Neural crest cell (in vitro differentiated cells): ENCODE data around the gene HOXB2. TPM values are rescaled to one million over a fixed set of nuclear protein-coding genes. Genes with fewer than 3 reads are reported as not detected.

Experiments
- DNase-seq: peaks from one replicate; pipeline ENCODE4 v3.0.0; 2021; ENCODE audit warnings: low read depth, mixed read lengths, low spot score
- H3K27ac Mint-ChIP-seq: one replicate; pipeline ENCODE4 v1.8.0; 2021; ENCODE audit warnings: mild to moderate bottlenecking, mixed read lengths; ENCODE audit not compliant: unreplicated experiment
- H3K27me3 Mint-ChIP-seq: 2 replicates; pipeline ENCODE4 v1.8.0; 2021; ENCODE audit warnings: low read depth, mild to moderate bottlenecking, mixed read lengths
- H3K36me3 Mint-ChIP-seq: 2 replicates; pipeline ENCODE4 v1.8.0; 2021; ENCODE audit warnings: low read depth, mild to moderate bottlenecking, mixed read lengths
- H3K4me1 Mint-ChIP-seq: 2 replicates; pipeline ENCODE4 v1.8.0; 2021; ENCODE audit warnings: mixed read lengths
- H3K4me3 Mint-ChIP-seq: one replicate; pipeline ENCODE4 v1.8.0; 2021; ENCODE audit warnings: mild to moderate bottlenecking, mixed read lengths
- H3K9me3 Mint-ChIP-seq: 2 replicates; pipeline ENCODE4 v1.8.0; 2021; ENCODE audit warnings: mixed read lengths
- total RNA-seq: library from RNA; stranded (reverse); gene quantifications from 2 replicates; pipeline ENCODE4 v1.2.1, GENCODE V29; 2021
- TF ChIP-seq, protein P1 (sequence below): fragments of 200-600 bp; sonication (generic); conservative IDR thresholded peaks from 2 replicates; pipeline ENCODE4 v1.5.0; 2021; ENCODE audit warnings: antibody characterized with exemption, mild to moderate bottlenecking

Gene HOXB2
- total RNA-seq, 1 donor from 2014 or later: 60.0 TPM

DNA sequence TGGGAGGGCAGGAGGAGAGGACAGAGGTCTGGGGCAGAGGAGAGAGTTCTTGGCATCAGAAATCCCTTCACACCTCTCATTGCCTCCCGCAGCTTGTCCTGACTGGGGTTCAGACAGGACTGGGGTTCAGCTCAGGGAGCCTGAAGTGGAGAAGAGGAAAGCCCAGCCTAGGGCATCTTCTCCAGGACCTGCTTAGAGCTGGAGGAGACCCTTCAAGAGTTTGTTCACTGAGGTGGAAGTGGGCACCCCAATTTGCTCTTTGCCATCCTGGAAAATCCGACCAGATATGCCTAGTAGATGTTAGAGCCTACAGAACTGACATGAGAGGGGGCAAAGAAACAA is 43.1 kb upstream of the HOXB2 start:
- Mint-ChIP-seq H3K27ac (no peak overlapping the region), H3K4me3 (peak overlapping the region; percentile 92), H3K36me3 (peaks cover 12% of the 10 kb centered on the region), H3K27me3 (peaks cover 100% of the 10 kb centered on the region), H3K4me1 (peaks cover 26% of the 10 kb centered on the region), H3K9me3 (no peaks in the 10 kb centered on the region)
- TF ChIP-seq, protein P1, sequence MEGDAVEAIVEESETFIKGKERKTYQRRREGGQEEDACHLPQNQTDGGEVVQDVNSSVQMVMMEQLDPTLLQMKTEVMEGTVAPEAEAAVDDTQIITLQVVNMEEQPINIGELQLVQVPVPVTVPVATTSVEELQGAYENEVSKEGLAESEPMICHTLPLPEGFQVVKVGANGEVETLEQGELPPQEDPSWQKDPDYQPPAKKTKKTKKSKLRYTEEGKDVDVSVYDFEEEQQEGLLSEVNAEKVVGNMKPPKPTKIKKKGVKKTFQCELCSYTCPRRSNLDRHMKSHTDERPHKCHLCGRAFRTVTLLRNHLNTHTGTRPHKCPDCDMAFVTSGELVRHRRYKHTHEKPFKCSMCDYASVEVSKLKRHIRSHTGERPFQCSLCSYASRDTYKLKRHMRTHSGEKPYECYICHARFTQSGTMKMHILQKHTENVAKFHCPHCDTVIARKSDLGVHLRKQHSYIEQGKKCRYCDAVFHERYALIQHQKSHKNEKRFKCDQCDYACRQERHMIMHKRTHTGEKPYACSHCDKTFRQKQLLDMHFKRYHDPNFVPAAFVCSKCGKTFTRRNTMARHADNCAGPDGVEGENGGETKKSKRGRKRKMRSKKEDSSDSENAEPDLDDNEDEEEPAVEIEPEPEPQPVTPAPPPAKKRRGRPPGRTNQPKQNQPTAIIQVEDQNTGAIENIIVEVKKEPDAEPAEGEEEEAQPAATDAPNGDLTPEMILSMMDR: no peak
- no peak for DNase-seq

DNA sequence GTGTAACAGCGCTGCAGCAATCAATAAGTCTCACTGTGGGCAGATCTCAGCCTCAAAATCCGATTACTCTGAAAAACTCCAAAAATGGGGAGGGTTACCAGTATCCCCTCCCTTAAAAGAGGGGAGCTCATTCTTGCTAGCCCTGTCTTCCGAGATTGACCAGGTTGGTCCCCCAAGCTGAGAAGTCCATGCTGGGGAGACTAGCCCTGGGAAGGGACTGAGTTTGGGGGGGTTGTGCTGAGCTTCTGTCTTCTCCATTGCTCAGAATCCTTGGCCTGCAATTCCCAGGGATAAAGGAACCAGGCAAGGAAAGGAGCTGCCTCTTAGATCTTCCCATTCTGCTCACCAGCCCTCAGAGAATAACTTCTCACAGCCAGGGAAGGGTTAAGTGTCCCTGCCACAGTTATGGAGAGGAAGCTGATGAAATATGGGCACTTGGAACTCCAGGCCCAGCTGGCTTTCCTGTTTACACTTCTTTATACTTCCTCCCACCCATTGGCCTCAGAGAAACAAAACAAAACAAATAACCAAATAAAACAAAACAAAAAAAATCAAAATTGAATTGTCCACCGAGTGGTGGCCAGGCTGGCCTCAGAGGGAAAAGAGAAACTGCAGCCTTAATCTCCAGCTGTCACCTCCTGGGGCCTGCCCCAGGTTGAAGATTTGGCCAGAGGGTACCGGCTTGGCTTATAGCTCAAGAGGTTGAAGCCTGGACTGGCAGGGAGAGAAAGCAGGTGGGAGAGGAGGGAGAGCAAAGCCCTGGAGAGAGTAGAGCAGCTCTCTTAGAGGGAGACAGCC is 42.6 kb upstream of the HOXB2 start:
- Mint-ChIP-seq H3K4me1 (peaks cover 22% of the 10 kb centered on the region), H3K27ac (no peak overlapping the region), H3K4me3 (peak overlapping the region; percentile 92), H3K9me3 (no peaks in the 10 kb centered on the region), H3K36me3 (peaks cover 9% of the 10 kb centered on the region), H3K27me3 (peaks cover 100% of the 10 kb centered on the region)
- DNase-seq: no peak
- TF ChIP-seq, protein P1: no peak

DNA sequence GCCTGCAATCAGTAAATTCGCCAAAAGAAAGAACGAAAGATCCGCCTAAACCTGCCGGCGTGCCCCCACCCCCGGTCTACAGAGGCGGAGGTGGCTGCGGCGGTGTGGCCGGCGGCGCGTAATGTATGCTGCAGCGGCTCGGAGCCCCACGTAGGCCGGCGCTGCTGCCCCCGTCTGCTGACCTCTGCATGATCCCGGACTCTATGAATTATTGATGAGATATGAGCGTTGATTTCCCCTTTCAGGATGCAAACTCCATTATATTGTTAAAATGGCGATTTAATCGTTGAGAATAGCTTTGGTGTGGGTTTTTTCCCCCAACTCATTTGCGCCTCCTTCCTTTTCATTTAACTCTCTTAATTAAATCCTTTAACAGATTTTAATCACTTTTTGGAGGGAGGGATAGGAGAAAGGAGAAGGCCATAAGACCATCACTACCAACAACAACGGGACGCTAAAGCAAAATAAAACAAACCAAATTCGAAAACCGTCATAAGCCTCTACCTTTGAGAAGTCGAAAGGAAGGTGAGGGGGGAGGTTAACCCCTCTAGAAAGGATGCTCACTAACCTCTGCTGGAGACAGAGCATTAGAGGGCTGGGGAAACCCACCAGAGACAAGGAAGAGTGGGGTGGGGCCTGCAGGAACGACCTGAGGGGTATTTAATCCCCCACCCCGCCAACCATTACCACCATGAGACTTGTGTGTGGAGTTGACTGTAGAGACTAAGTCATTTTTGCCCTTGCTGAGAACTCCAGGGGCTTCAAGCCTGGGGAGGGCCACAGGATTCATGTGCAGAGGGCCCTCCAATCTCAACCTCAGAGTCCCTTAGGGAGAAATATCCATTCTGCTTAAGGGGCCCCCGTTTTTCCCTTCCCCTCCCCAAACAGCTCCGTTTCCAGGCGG is 41.7 kb upstream of the HOXB2 start:
- Mint-ChIP-seq H3K27ac (no peak overlapping the region), H3K4me3 (peak overlapping the region; percentile 92), H3K9me3 (no peaks in the 10 kb centered on the region), H3K36me3 (peaks cover 9% of the 10 kb centered on the region), H3K4me1 (peaks cover 22% of the 10 kb centered on the region), H3K27me3 (peaks cover 100% of the 10 kb centered on the region)
- no peak for DNase-seq
- TF ChIP-seq, protein P1: no peak

DNA sequence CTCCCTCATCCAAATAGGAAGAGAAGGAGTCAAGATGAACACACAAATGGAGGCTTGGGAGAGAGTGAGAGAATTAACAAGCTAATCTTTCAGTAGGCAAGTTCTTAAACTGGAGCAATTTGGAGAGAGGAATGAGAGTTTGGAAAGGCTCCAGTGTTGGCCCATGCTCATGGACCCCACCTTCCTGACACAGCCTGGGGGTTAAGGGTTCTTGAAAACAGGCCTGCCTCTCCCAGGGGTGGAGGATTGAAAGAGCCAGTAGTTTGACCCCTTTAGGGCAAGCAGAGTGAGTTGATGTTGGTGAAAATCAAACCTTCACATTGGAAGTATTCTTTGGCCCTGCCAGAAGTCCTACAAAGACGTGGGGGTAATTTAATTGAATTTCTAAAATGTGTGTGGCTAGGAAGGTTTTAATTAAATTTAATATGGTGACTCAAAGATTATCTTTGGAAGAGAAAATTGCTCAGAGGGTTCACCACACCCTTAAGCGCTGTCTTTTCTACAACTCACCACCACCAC is 39.4 kb upstream of the HOXB2 start:
- TF ChIP-seq, protein P1: no peak
- Mint-ChIP-seq H3K36me3 (peaks cover 7% of the 10 kb centered on the region), H3K27ac (no peak overlapping the region), H3K4me1 (peaks cover 35% of the 10 kb centered on the region), H3K27me3 (peaks cover 100% of the 10 kb centered on the region), H3K4me3 (peak overlapping the region; percentile 56), H3K9me3 (no peaks in the 10 kb centered on the region)
- DNase-seq: no peak

DNA sequence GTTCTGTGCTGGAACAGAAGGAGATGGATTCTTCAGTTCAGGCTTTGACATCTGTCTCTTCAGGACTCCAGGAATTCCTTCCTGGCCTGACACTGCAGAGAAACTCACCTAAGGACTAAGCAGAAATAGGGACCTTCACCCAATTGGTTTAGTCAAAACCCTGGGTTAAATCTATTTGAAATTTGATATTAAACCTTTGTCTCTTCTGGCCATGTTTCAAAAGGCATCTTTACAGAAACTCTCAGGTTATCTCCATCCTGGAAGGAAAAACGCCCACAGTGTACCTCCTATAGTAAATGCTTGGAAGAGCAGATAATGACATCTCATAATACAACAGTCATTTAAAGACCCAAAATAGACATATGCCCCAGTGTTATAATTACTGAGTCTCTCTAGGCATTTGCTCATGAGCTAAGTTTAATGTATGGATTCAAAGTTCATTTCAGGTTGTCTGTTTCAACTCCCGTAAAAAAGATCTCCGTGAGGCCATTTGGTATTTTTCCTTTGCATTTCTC is 38.9 kb upstream of the HOXB2 start:
- H3K4me3 Mint-ChIP-seq: peak overlapping the region; percentile 56
- H3K27ac Mint-ChIP-seq: no peak overlapping the region
- H3K36me3 Mint-ChIP-seq: peaks cover 7% of the 10 kb centered on the region
- H3K9me3 Mint-ChIP-seq: no peaks in the 10 kb centered on the region
- H3K27me3 Mint-ChIP-seq: peaks cover 100% of the 10 kb centered on the region
- DNase-seq: no peak
- peaks cover 41% of the 10 kb centered on the region for H3K4me1 Mint-ChIP-seq
- TF ChIP-seq, protein P1: no peak
